Right forelimb (tissue), 1 donor: Measurements from ENCODE around the gene IL3.

Source experiments
- DNase-seq: peaks from one replicate; pipeline ENCODE4 v3.0.0-alpha.2; 2018

IL3 gene

DNA sequence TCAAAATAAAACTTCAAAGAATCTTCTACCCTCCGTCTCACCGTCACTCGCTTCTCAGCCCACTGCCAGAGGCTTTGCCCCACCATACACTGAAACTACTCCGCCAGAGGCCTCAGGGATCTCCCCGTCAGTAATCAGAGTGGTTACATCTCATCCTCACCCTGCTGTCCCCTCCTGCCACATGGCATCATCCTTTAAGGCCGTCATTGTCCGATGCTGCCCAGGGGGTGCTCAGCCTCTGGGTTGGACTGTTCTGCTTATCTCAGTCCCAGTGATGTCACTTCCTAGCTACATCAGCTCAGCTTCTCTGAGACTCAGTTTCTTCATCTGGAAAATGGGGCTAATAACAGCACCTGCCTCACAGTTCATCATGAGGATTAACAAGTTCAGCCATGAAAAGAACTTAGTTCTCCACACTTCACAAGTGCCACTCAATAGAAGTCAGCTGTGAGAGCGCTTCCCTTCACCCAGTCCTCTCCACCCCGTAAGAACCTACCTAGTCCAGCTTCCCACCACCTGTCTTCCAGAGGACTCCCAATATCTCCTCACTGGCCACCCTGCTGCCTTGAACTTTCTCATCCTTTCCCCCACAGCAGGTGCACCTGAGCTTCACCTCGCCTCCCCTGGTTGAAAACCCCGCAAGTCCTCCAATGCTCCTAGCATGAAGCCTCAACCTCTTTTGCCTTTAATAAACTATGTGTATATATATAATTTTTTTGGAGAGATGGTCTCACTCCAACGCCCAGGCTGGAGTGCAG, 2.8 kb upstream of the IL3 start:
- no peak for DNase-seq

GRCh38 chr5:132058646-132059042, 1.8 kb upstream of the IL3 start:
- DNase-seq, result peak; percentile 20

DNA sequence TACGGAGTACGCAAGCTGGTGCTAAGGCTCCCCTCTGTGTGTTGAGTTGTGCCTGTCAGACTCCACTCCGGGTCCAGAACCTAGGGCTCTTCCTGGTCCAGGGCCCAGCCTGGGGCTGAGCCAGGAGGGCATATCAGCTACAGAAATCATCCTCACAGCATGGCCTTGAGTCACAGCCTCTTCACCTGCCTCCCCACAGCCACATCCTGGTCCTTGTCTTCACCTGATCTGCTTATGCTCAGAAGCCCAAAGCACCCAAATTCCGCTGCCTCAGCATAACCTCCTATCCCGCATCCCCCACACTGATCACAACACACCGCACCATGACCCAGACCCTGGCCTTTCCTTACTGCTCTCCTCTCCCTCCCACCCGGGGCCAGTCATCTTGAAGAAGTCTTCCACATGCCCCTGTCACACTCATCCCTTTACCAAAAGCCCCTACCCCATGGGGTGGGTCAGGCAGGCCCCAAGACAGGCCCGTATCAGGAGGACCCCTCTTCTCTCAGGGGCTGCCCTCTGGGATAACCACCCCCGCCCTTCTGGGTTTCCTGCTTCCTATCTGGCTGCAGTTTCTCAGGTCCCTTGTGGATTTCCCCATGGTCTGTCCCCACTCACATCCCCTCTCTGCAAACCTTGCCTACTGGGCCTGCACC, 1.3 kb upstream of the IL3 start:
- peak; percentile 37 for DNase-seq

- DNase-seq, result peak; percentile 20
Observed at GRCh38 chr5:132059696-132060500, 557 bp upstream of the IL3 start.

DNA sequence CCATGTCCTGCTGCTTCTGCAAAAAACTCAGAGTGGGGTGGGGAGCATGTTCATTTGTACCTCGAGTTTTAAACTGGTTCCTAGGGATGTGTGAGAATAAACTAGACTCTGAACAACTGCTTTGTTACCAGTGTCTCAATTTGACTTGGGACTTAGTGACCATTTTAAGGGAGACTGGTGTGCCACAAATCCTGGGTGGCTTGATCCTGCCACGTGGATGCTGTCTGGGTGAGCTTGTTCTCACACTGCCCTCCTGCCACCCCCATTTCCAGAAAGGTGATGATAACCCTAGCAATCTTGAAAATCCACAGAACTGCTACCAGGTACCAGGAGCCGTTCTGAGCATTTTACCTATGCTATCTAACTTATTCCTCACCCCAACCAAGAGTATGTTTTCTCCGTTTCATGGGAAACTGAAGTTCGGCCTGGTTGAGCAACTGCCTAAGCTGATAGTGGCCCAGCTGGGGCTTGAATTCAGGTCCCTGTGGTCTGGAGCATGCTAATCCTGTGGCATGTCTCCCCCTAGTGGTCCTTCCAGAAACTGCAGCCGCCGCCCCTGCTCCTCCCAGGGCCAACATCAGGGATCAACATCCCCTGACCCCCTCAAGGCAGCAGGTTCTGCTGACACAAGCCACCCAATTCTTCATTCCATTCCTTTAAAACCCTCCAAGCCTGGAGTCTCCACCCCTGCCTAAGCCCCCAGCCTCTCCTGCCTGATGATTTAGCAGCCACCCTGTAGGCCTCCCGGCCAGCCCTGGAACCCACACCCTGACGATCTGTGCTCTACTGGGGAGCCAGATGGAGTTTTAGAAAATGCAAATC, 2.8 kb downstream of the IL3 start:
- DNase-seq, result peak; percentile 78

DNA sequence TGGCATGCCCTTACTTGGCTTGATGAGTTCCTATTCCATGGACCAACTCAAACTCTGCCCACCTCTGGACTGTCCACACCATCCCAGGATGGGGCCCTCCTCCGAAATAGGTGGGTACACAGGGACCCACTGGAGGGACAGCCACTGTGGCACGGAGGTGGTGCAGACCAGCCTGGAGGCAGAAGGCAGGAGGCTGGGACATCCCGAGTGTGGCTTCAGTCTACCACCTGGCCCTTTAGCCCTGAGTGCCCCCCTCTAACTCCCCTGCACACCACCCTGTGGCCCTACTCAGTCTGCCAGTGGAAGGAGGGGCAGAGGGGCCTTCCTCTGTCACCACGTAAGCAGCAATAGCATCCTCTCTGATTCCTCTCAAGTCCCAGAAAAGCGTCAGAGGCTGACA, 3.7 kb downstream of the IL3 start:
- DNase-seq, result peak; percentile 36

GRCh38 chr5:132064738-132065331, 4.4 kb downstream of the IL3 start:
- peak; percentile 76 for DNase-seq

DNA sequence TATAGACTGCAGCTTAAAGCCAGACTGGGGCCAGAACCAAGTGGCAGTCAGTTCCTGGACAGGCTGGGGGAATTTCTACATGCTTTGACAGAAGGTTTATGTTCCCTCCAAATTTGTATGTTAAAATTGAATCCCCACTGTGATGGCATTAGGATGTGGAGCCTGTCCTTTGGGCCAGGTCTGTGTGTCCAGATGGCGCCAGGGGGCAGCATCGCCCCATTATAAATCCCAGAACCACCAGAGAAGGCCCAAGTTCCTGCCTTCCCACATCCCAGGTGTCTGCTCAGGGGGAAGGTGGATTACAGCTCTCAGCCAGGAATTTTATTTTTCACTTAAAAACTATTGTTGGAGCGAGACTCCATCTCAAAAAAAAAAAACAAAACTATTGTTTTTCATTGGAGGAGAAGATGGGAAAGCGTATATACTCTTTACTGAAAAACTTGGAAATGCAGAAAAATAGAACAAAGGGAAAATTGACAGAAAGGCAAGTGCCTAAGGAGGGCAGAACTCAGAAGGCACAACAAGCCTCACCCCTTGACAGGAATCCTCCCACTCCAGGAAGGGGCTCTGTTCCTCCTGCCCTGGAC, 5.0 kb downstream of the IL3 start:
- DNase-seq, result peak; percentile 67

- no peak for DNase-seq
Observed at GRCh38 chr5:132065951-132066701, 5.7 kb downstream of the IL3 start.

DNA sequence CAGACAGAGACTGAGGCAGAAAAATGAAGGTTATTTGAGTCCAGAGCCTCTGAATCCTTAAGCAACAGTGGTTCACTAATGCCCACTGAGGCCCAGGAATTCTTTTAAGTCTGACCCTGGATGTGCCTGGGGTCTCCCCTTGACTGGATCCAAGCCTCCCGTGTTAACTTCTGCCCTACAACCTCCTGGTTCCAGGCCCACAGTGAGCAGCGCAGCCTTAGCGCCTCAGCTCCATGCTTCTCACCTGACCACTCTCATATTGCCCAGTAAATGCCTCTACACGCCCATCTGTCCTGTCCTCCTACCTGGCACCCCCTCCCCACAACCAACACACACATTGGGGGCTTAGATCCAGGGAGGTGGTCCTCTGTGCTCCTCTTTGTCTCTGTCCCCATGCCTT, 6.4 kb downstream of the IL3 start:
- DNase-seq, result no peak

DNA sequence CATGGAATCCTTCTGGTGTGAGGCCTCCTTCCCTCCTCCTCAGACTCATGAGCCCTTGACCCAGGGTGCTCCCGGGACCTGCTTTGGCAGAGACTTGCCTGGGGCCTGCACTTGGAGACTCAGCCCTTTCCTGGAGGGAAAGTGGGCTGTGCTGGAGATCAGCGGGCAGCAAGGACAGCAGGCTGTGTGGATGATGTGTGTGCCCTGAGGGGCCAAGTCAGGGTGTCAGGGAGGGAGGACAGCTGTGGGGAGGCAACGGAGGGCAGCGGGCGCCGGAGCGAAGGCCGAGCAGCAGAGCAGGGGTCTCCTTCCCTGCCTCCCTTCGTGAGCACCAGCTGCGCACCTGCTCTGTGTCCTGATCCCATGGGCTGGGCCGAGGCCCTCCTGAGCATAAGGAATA, 7.0 kb downstream of the IL3 start:
- no peak for DNase-seq

DNA sequence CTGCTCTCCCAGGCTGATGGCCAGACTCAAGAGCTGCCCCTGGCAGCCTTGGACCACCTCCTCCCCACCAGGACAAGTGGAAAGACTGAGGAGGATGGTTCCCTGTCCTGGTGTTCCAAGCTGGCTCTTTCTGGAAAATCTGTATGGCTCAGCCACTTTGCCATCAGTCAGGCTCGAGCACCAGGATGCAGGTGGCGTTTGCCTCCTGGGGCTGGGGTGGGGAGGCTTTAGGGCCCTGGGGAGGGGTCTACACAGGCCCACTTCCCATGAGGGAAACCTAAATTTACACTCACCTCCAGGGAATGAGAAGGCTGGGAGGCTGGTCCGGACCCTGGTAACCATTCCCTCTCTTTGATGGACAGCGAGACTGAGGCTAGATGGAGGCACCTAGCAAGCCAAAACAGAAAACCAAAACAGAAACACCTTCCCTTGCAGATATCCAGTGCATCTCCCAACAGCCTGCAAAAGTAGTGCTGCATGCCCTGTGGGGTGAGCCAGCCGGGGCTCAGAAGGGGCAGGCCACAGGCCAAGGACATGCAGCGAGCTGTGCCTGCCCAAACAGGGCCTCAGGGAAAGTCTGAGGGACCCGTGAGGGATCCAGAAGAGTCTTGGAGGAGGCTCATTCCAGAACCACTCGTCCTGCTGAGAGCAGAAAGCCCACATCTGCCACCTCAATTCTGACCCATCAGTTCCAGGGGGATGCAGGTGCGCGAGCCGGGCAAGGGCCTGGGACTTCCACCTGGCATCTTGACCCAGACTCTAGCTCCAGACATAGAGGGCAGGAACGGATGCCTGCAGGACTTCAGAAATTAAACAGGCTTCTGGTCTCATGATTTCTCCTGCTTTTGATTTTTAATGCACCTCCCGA, 7.7 kb downstream of the IL3 start:
- no peak for DNase-seq

GRCh38 chr5:132069561-132069960, 9.1 kb downstream of the IL3 start:
- DNase-seq, result no peak

DNA sequence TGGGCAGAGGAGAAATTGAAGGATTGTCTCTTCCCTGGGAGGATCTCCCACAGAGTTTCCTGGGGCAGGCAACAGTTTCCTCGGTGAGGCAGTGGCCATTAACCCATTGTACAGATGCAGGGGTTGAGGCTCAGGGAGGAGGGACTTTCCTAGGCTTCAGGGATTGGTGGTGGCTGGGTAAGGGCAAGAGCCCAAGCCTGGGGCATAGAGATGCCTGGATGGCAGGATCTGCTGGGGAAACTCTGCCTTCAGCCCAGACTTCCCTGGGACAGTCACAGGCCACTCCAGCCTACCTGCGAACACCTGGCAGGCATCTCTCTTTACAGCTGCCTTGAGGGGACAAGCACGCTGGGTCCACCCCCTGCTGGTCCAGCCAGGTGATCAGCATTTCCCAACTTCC, 9.5 kb downstream of the IL3 start:
- no peak for DNase-seq

DNA sequence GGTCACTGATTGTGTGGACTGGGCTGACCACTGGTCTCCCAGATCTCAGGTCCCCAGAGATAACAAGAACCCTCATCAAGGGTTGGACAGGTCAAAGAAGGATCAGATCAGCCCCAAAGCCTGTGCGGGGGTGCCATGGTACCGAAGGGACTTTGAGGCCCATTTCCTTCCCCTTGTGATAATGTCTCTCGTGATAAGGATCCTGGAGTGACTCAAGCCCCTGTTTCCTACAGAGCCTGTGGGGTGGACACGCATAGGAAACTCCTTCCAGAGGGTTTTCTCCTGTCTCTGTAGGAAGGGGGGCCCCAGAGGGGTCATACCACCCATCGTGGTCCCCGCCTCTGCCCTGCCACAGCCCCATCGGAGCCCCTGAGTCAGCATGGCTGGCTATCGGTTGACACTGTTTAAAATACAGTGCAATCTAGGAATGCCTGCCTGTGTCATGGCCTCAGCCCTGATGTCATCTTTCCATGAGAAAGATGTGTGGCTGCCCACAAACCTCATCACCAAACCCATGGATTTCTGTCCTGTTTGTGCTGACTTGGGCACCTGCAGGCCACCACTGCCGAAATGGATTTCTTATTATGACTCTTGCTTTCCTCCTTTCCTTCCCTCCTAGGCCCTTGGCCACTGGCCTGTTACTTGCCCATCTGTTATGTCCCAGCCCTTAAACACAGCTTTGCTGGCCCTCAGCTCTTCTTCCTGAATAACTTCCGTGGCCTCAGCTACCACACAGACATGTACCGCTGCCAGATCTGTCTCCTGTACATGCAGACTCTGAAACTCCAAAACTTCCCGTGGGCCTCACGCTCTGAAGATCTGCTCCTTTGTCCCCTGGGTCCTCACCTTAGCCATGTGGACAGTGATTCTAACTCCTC, 10.2 kb downstream of the IL3 start:
- DNase-seq, result no peak

- DNase-seq, result no peak
Observed at GRCh38 chr5:132071338-132071707, 10.9 kb downstream of the IL3 start.

DNA sequence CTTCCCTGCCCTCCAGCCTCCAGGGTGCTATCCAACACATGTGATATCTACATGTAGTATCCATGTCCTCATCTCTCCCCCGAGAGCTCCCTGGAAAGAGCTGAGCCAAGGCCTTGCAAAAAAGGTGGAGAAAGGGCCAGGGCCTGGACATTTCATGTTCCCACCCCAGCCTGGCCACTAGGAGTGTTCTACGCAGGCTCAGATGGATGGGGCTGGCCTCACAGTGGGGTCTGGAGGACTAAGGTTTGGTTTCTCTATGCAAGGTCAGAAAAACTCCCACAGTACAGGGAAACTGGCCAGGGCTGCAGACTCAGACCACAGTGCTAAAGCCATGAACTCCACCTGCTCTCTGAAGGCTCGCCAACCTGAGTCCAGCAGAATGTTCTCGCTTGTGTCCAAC, 11.6 kb downstream of the IL3 start:
- DNase-seq, result no peak

- DNase-seq, result no peak
Observed at GRCh38 chr5:132072528-132072927, 12.1 kb downstream of the IL3 start.
